ENCODE measurements around the gene PIGL.
"Not testable (repeated sequence)": the region's sequence is repeated elsewhere in the genome, so short reads cannot be mapped to it uniquely, and the experiment has no call there.

Gene PIGL

GRCh38 chr17:16217002-16217635, at the start of gene PIGL:
PIGL (plus strand) TSS chr17:16217210; CDS start chr17:16217227, 17 bp downstream.
- in situ Hi-C loops (cut with HindIII; ENCODE audit: low pct_ligation_motif_present, low pct_unique_long_range_greater_than_20kb, low sequenced_read_pairs) = no loop called here
- DNase-seq = peak; percentile 96

- in situ Hi-C loops (cut with HindIII; ENCODE audit: low pct_ligation_motif_present, low pct_unique_long_range_greater_than_20kb, low sequenced_read_pairs) = no loop called here
- DNase-seq = no peak
These were observed 45.4 kb upstream of the PIGL start for GRCh38 chr17:16171613-16172012.

- in situ Hi-C loops (cut with HindIII; ENCODE audit: low pct_ligation_motif_present, low pct_unique_long_range_greater_than_20kb, low sequenced_read_pairs) = no loop called here
- DNase-seq = no peak
These were observed 38.2 kb upstream of the PIGL start for GRCh38 chr17:16178836-16179235.

GRCh38 chr17:16181581-16181980, 35.4 kb upstream of the PIGL start:
- no peak for DNase-seq
- in situ Hi-C loops (cut with HindIII; ENCODE audit: low pct_ligation_motif_present, low pct_unique_long_range_greater_than_20kb, low sequenced_read_pairs) = no loop called here

GRCh38 chr17:16187642-16188041, 29.4 kb upstream of the PIGL start:
- DNase-seq = no peak
- in situ Hi-C loops (cut with HindIII; ENCODE audit: low pct_ligation_motif_present, low pct_unique_long_range_greater_than_20kb, low sequenced_read_pairs) = no loop called here

- DNase-seq = no peak
- in situ Hi-C loops (cut with HindIII; ENCODE audit: low pct_ligation_motif_present, low pct_unique_long_range_greater_than_20kb, low sequenced_read_pairs) = no loop called here
These were observed 27.1 kb upstream of the PIGL start for GRCh38 chr17:16189791-16190348.

- in situ Hi-C loops (cut with HindIII; ENCODE audit: low pct_ligation_motif_present, low pct_unique_long_range_greater_than_20kb, low sequenced_read_pairs) = no loop called here
- no peak for DNase-seq
These were observed 26.2 kb upstream of the PIGL start for GRCh38 chr17:16190703-16191360.

- no peak for DNase-seq
- in situ Hi-C loops (cut with HindIII; ENCODE audit: low pct_ligation_motif_present, low pct_unique_long_range_greater_than_20kb, low sequenced_read_pairs) = no loop called here
These were observed 25.4 kb upstream of the PIGL start for GRCh38 chr17:16191604-16192003.

- DNase-seq; in situ Hi-C loops (cut with HindIII; ENCODE audit: low pct_ligation_motif_present, low pct_unique_long_range_greater_than_20kb, low sequenced_read_pairs): not testable (repeated sequence)
These were observed 22.6 kb upstream of the PIGL start for GRCh38 chr17:16194307-16194835.

- in situ Hi-C loops (cut with HindIII; ENCODE audit: low pct_ligation_motif_present, low pct_unique_long_range_greater_than_20kb, low sequenced_read_pairs) = no loop called here
- no peak for DNase-seq
These were observed 19.7 kb upstream of the PIGL start for GRCh38 chr17:16197276-16197675.

- in situ Hi-C loops (cut with HindIII; ENCODE audit: low pct_ligation_motif_present, low pct_unique_long_range_greater_than_20kb, low sequenced_read_pairs) = no loop called here
- DNase-seq = peak; percentile 17
These were observed 17.9 kb upstream of the PIGL start for GRCh38 chr17:16199093-16199492.

- in situ Hi-C loops (cut with HindIII; ENCODE audit: low pct_ligation_motif_present, low pct_unique_long_range_greater_than_20kb, low sequenced_read_pairs); DNase-seq: not testable (repeated sequence)
These were observed 15.3 kb upstream of the PIGL start for GRCh38 chr17:16201693-16202131.

GRCh38 chr17:16202554-16203500, 14.2 kb upstream of the PIGL start:
- in situ Hi-C loops (cut with HindIII; ENCODE audit: low pct_ligation_motif_present, low pct_unique_long_range_greater_than_20kb, low sequenced_read_pairs) = not testable (repeated sequence)

GRCh38 chr17:16204763-16205162, 12.2 kb upstream of the PIGL start:
- in situ Hi-C loops (cut with HindIII; ENCODE audit: low pct_ligation_motif_present, low pct_unique_long_range_greater_than_20kb, low sequenced_read_pairs); DNase-seq: not testable (repeated sequence)

More at GRCh38 chr17:16202554-16203500, 14.2 kb upstream of the PIGL start:
- DNase-seq = peak; percentile 19

- in situ Hi-C loops (cut with HindIII; ENCODE audit: low pct_ligation_motif_present, low pct_unique_long_range_greater_than_20kb, low sequenced_read_pairs) = no loop called here
- DNase-seq = no peak
These were observed 5.4 kb upstream of the PIGL start for GRCh38 chr17:16211590-16211989.

GRCh38 chr17:16212793-16213192, 4.2 kb upstream of the PIGL start:
- no peak for DNase-seq
- in situ Hi-C loops (cut with HindIII; ENCODE audit: low pct_ligation_motif_present, low pct_unique_long_range_greater_than_20kb, low sequenced_read_pairs) = no loop called here

GRCh38 chr17:16214190-16215001, 2.6 kb upstream of the PIGL start:
- DNase-seq = no peak
- in situ Hi-C loops (cut with HindIII; ENCODE audit: low pct_ligation_motif_present, low pct_unique_long_range_greater_than_20kb, low sequenced_read_pairs) = no loop called here

- peak; percentile 56 for DNase-seq
- in situ Hi-C loops (cut with HindIII; ENCODE audit: low pct_ligation_motif_present, low pct_unique_long_range_greater_than_20kb, low sequenced_read_pairs) = no loop called here
These were observed 2.1 kb upstream of the PIGL start for GRCh38 chr17:16215002-16215272.
